Measurements from ENCODE around the gene LOX. TPM values are rescaled to one million over a fixed set of nuclear protein-coding genes. Genes with fewer than 3 reads are reported as not detected.

The LOX gene
- total RNA-seq, 2 experiments from 2014 or later, result not detected

GRCh38 chr5:122077366-122078115 lies 518 bp downstream of the LOX start:
- peak overlapping the region; percentile 65 for H3K4me3 Mint-ChIP-seq
- ChIA-PET CTCF (interaction anchor here (1.7 kb wide), 1 partner anchor 116 kb away, joined by 4 read pairs; the partner anchor contains the start of gene SRFBP1), POLR2A (interaction anchor here (0.6 kb wide), 1 partner anchor 57 kb away, joined by 3 read pairs; no protein-coding TSS in a partner anchor)
- intact Hi-C loops (cut with micrococcal nuclease), result no loop called here
- H3K4me1 Mint-ChIP-seq (ENCODE audit: low read depth), result peaks cover 16% of the 10 kb centered on the region
- ATAC-seq (peak; percentile 35), DNase-seq (no peak)
- H3K27ac Mint-ChIP-seq, result no peak overlapping the region
- no peak for TF ChIP-seq CTCF (IDR thresholded peaks at IDR 0.05)
- no peaks in the 10 kb centered on the region for H3K36me3 Mint-ChIP-seq (ENCODE audit: low read depth)
- no peaks in the 10 kb centered on the region for H3K9me3 Mint-ChIP-seq
- H3K27me3 Mint-ChIP-seq, result peaks cover 55% of the 10 kb centered on the region

GRCh38 chr5:122076669-122077365 lies 1.2 kb downstream of the LOX start:
- H3K9me3 Mint-ChIP-seq, result no peaks in the 10 kb centered on the region
- peak overlapping the region; percentile 65 for H3K4me3 Mint-ChIP-seq
- ATAC-seq, result peak; percentile 75
- H3K27me3 Mint-ChIP-seq, result peaks cover 55% of the 10 kb centered on the region
- POLR2A ChIA-PET, result interaction anchor here (0.6 kb wide), 1 partner anchor 56 kb away, joined by 3 read pairs; no protein-coding TSS in a partner anchor
- H3K4me1 Mint-ChIP-seq (ENCODE audit: low read depth), result peaks cover 16% of the 10 kb centered on the region
- intact Hi-C loops (cut with micrococcal nuclease), result no loop called here
- H3K27ac Mint-ChIP-seq, result no peak overlapping the region
- CTCF ChIA-PET, result interaction anchor here (0.7 to 1.7 kb wide), 8 partner anchors 8 to 126 kb away, joined by 3 to 8 read pairs (median 3); partner anchors contain the start of gene SRFBP1
- no peaks in the 10 kb centered on the region for H3K36me3 Mint-ChIP-seq (ENCODE audit: low read depth)
- peak; percentile 65 for TF ChIP-seq CTCF (IDR thresholded peaks at IDR 0.05)
- peak; percentile 77 for DNase-seq

GRCh38 chr5:122076050-122076461 lies 2.0 kb downstream of the LOX start:
- intact Hi-C loops (cut with micrococcal nuclease), result no loop called here
- H3K36me3 Mint-ChIP-seq (ENCODE audit: low read depth), result no peaks in the 10 kb centered on the region

GRCh38 chr5:122073864-122074263 lies 4.2 kb downstream of the LOX start:
- Mint-ChIP-seq H3K27me3 (peaks cover 40% of the 10 kb centered on the region), H3K27ac (no peak overlapping the region), H3K36me3 (ENCODE audit: low read depth) (no peaks in the 10 kb centered on the region), H3K9me3 (no peaks in the 10 kb centered on the region), H3K4me3 (no peak overlapping the region), H3K4me1 (ENCODE audit: low read depth) (peaks cover 16% of the 10 kb centered on the region)
- no peak for TF ChIP-seq CTCF (IDR thresholded peaks at IDR 0.05)
- POLR2A ChIA-PET, result no interaction called here
- CTCF ChIA-PET, result no interaction called here
- intact Hi-C loops (cut with micrococcal nuclease), result no loop called here
- DNase-seq (no peak), ATAC-seq (no peak)

More at GRCh38 chr5:122076050-122076461, 2.0 kb downstream of the LOX start:
- Mint-ChIP-seq H3K9me3 (no peaks in the 10 kb centered on the region), H3K27ac (no peak overlapping the region), H3K4me1 (ENCODE audit: low read depth) (peaks cover 16% of the 10 kb centered on the region), H3K27me3 (peaks cover 55% of the 10 kb centered on the region), H3K4me3 (no peak overlapping the region)
- ATAC-seq (no peak), DNase-seq (no peak)
- no peak for TF ChIP-seq CTCF (IDR thresholded peaks at IDR 0.05)
- POLR2A ChIA-PET, result interaction anchor here (0.6 kb wide), 1 partner anchor 201 kb away, joined by 3 read pairs; no protein-coding TSS in a partner anchor
- CTCF ChIA-PET, result interaction anchor here (0.7 to 1.7 kb wide), 9 partner anchors 9 to 125 kb away, joined by 3 to 8 read pairs (median 3); partner anchors contain the start of gene SRFBP1

All from activated CD8-positive, alpha-beta T cell treated with anti-CD3 and anti-CD28 coated beads for 36 hours (primary cell).